GM12878 (cell line): ENCODE results near the gene CNOT2. TPM values are rescaled to one million over a fixed set of nuclear protein-coding genes. Genes with fewer than 3 reads are reported as not detected.

Source experiments
- ATAC-seq: fragments of 200-7000 bp; cut with Tn5 transposase; 3 replicates; pipeline ENCODE4 v1.9.1; 2020; ENCODE audit warnings: mild to moderate bottlenecking, moderate library complexity
- BruUV-seq: library from RNA; stranded (reverse); fragments of 400-500 nt; replicated peaks from 2 replicates; lab custom pipeline; 2021; lab: Mats Ljungman, UMichigan
- CTCF ChIA-PET: fragments of 300-600 bp; sonication (Branson Sonifier 250); formaldehyde crosslinking; extraction: SDS; loops from one replicate; lab custom pipeline; 2021; ENCODE audit warnings: inconsistent platforms; lab: Yijun Ruan, JAX
- POLR2A ChIA-PET: fragments of 350-600 bp; formaldehyde crosslinking; extraction: SDS; loops from one replicate; lab custom pipeline; 2021; ENCODE audit warnings: inconsistent platforms; lab: Charles Lee
- RAD21 ChIA-PET: fragments of 300-600 bp; sonication (Branson Sonifier 250); formaldehyde crosslinking; loops from one replicate; lab custom pipeline; 2023; ENCODE audit warnings: antibody characterized with exemption; ENCODE audit not compliant: unreplicated experiment; lab: Charles Lee
- SMC1A ChIA-PET: fragments of 300-600 bp; sonication (Branson Sonifier 250); formaldehyde crosslinking; loops from one replicate; lab custom pipeline; 2023; ENCODE audit not compliant: unreplicated experiment, uncharacterized antibody; lab: Charles Lee
- DNase-seq: peaks from one replicate; pipeline ENCODE4 v3.0.0-alpha.2; 2011; ENCODE audit warnings: low read depth, low spot score
- FAIRE-seq: peaks from 3 replicates; lab custom pipeline; 2011; peaks lifted over from hg19 to GRCh38; lab: Jason Lieb, UNC
- H2AFZ ChIP-seq: 2 replicates; pipeline ENCODE4 v1.6.0; 2011; ENCODE audit warnings: low read depth, low read length, control low read depth; ENCODE audit not compliant: control insufficient read depth
- H3K27ac ChIP-seq: 2 replicates; pipeline ENCODE4 v1.5.1; 2011; ENCODE audit warnings: control low read depth; ENCODE audit not compliant: control insufficient read depth, insufficient read depth
- H3K27me3 ChIP-seq, 2 experiments: replicated peaks in 1 of 2; 2 replicates each; pipeline versions ENCODE4 v1.6.0 to v1.6.1; 2011; ENCODE audit warnings: low read length in 1 of 2; ENCODE audit not compliant: control insufficient read depth in 2 of 2, insufficient read depth in 2 of 2
- H3K36me3 ChIP-seq, 2 experiments: 2 replicates each; pipeline ENCODE4 v1.5.1; 2011; ENCODE audit warnings: low read length in 1 of 2; ENCODE audit not compliant: control insufficient read depth in 2 of 2, insufficient read depth in 2 of 2
- H3K4me1 ChIP-seq: 2 replicates; pipeline ENCODE4 v1.6.1; 2011; ENCODE audit warnings: mild to moderate bottlenecking, low read length, moderate library complexity, mixed read lengths; ENCODE audit not compliant: control insufficient read depth, insufficient read depth
- H3K4me2 ChIP-seq: 2 replicates; pipeline ENCODE4 v1.6.0; 2011; ENCODE audit warnings: control low read depth; ENCODE audit not compliant: control insufficient read depth, insufficient read depth
- H3K4me3 ChIP-seq: fragments of 200-600 bp; sonication (generic); 2 replicates; pipeline ENCODE4 v1.5.1; 2016
- H3K79me2 ChIP-seq: 2 replicates; pipeline ENCODE4 v1.6.0; 2011; ENCODE audit warnings: low read length; ENCODE audit not compliant: control insufficient read depth, insufficient read depth
- H3K9ac ChIP-seq: 2 replicates; pipeline ENCODE4 v1.8.0; 2011; ENCODE audit warnings: low read length, control low read depth, mixed read lengths; ENCODE audit not compliant: control insufficient read depth, insufficient read depth
- H3K9me3 ChIP-seq: replicated peaks from 3 replicates; pipeline ENCODE4 v1.5.1; 2011; ENCODE audit warnings: mild to moderate bottlenecking, low read length; ENCODE audit not compliant: control insufficient read depth, insufficient read depth
- H4K20me1 ChIP-seq: 2 replicates; pipeline ENCODE4 v1.6.0; 2011; ENCODE audit not compliant: control insufficient read depth, insufficient read depth
- BCL11A ChIP-seq: IDR thresholded peaks from 2 replicates; pipeline ENCODE4 v1.6.1; 2011; ENCODE audit warnings: low read depth, low read length
- BHLHE40 ChIP-seq, 2 experiments: fragments of 450-650 bp in 1 of 2; IDR thresholded peaks; 2 replicates each; pipeline ENCODE4 v1.6.1; 2011 to 2017; ENCODE audit warnings: low read depth in 2 of 2, borderline replicate concordance in 1 of 2, improper control_type of control experiment in 1 of 2, low read length in 1 of 2, mild to moderate bottlenecking in 1 of 2
- EED ChIP-seq: sonication (generic); IDR thresholded peaks from 2 replicates; pipeline ENCODE4 v1.6.1; 2016; ENCODE audit warnings: antibody characterized with exemption, low read depth
- JUND ChIP-seq: IDR thresholded peaks from 2 replicates; pipeline ENCODE4 v1.6.1; 2012; ENCODE audit warnings: low read depth, mild to moderate bottlenecking, low read length, improper control_type of control experiment, moderate library complexity
- RAD21 ChIP-seq: IDR thresholded peaks from 2 replicates; pipeline ENCODE4 v1.6.1; 2011; ENCODE audit warnings: mild to moderate bottlenecking, low read depth, low read length, moderate library complexity; ENCODE audit not compliant: insufficient read depth
- RBBP5 ChIP-seq: fragments of 200-600 bp; sonication (generic); conservative IDR thresholded peaks from 2 replicates; pipeline ENCODE4 v1.6.1; 2016
- in situ Hi-C: fragments of 300-500 bp; cut with MboI; formaldehyde crosslinking; loops from 9 replicates; pipeline ENCODE4 v1.14.3; 2018; ENCODE audit warnings: mixed read lengths
- intact Hi-C: fragments of 100-400 bp; cut with micrococcal nuclease; formaldehyde crosslinking; loops from one replicate; pipeline ENCODE4 v1.14.2; 2022; ENCODE audit not compliant: unreplicated experiment
- polyA plus RNA-seq, 11 experiments: library from polyadenylated mRNA; depleted of rRNA in 4 of 11; unstranded in 6 of 11; stranded (reverse) in 5 of 11; fragments of >200 nt; fragmentation: Nextera tagmentation in 4 of 11; fragmentation: Illumina TruSeq in 1 of 11; extraction: Ambion mirVana in 4 of 11; extraction: Trizol in 1 of 11; gene quantifications; 1 replicate in 1 of 11; 2 replicates in 10 of 11; pipeline versions ENCODE4 v1.2.1 to v1.2.3, GENCODE V29; 2011 to 2016; ENCODE audit warnings: inconsistent platforms in 2 of 11, missing spikeins in 2 of 11, low read depth in 1 of 11
- total RNA-seq, 4 experiments: library from RNA; depleted of rRNA in 3 of 4; stranded (reverse); fragments of >200 nt in 3 of 4; fragmentation: Illumina TruSeq in 1 of 4; extraction: Trizol in 1 of 4; gene quantifications; 2 replicates each; pipeline versions ENCODE4 v1.2.1 to v1.2.3, GENCODE V29; 2013 to 2021
- TF ChIP-seq, protein P1 (sequence below): fragments of 450-650 bp; IDR thresholded peaks from 2 replicates; pipeline ENCODE4 v1.6.1; 2017; ENCODE audit warnings: mild to moderate bottlenecking
- TF ChIP-seq, protein P2 (sequence below): IDR thresholded peaks from 2 replicates; pipeline ENCODE4 v1.6.1; 2011; ENCODE audit warnings: low read depth, mild to moderate bottlenecking, low read length, moderate library complexity, borderline replicate concordance; ENCODE audit errors: extremely low read depth
- TF ChIP-seq, protein P3 (sequence below): fragments of 450-650 bp; IDR thresholded peaks from 2 replicates; pipeline ENCODE4 v1.6.1; 2017; ENCODE audit warnings: mild to moderate bottlenecking, moderate library complexity

Gene CNOT2
- total and polyA plus RNA-seq, 10 of the 15 experiments (the other 5 are each of a cell fraction or from before 2014, with no cell fraction given) = 37.9 to 127 (median 82.4) TPM

DNA sequence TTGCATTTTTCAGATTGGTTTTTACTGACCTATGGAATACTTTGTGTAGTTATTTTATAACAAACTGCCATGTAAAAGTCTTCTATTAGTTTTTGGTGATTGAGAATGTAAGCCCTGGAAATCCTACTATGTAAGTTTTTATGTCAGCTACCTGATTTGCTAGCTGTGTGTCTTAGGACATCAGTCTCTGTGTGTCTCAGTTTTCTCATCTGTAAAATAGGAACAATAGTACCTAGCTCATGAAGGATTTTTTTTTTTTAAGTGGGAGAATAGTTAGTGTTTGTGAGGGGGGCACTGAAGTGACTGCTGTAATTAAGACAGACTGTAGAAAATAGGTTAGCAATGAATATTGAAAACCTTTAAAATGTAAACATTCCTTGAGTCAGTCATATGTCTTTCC lies 70.9 kb downstream of the CNOT2 start:
- intact Hi-C loops = no loop called here
- Histone ChIP-seq H3K4me3 (no peak overlapping the region), H3K9me3 (no peaks in the 10 kb centered on the region)
- FAIRE-seq = no peak
- POLR2A ChIA-PET = interaction anchor here (0.5 kb wide), 1 partner anchor 8 kb away, joined by 4 read pairs; no protein-coding TSS in a partner anchor
- no peak for TF ChIP-seq BCL11A
- TF ChIP-seq, protein P1, sequence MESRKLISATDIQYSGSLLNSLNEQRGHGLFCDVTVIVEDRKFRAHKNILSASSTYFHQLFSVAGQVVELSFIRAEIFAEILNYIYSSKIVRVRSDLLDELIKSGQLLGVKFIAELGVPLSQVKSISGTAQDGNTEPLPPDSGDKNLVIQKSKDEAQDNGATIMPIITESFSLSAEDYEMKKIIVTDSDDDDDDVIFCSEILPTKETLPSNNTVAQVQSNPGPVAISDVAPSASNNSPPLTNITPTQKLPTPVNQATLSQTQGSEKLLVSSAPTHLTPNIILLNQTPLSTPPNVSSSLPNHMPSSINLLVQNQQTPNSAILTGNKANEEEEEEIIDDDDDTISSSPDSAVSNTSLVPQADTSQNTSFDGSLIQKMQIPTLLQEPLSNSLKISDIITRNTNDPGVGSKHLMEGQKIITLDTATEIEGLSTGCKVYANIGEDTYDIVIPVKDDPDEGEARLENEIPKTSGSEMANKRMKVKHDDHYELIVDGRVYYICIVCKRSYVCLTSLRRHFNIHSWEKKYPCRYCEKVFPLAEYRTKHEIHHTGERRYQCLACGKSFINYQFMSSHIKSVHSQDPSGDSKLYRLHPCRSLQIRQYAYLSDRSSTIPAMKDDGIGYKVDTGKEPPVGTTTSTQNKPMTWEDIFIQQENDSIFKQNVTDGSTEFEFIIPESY = no peak
- TF ChIP-seq RBBP5 = no peak
- TF ChIP-seq, protein P2, sequence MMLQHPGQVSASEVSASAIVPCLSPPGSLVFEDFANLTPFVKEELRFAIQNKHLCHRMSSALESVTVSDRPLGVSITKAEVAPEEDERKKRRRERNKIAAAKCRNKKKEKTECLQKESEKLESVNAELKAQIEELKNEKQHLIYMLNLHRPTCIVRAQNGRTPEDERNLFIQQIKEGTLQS = no peak
- TF ChIP-seq EED = no peak
- TF ChIP-seq, protein P3, sequence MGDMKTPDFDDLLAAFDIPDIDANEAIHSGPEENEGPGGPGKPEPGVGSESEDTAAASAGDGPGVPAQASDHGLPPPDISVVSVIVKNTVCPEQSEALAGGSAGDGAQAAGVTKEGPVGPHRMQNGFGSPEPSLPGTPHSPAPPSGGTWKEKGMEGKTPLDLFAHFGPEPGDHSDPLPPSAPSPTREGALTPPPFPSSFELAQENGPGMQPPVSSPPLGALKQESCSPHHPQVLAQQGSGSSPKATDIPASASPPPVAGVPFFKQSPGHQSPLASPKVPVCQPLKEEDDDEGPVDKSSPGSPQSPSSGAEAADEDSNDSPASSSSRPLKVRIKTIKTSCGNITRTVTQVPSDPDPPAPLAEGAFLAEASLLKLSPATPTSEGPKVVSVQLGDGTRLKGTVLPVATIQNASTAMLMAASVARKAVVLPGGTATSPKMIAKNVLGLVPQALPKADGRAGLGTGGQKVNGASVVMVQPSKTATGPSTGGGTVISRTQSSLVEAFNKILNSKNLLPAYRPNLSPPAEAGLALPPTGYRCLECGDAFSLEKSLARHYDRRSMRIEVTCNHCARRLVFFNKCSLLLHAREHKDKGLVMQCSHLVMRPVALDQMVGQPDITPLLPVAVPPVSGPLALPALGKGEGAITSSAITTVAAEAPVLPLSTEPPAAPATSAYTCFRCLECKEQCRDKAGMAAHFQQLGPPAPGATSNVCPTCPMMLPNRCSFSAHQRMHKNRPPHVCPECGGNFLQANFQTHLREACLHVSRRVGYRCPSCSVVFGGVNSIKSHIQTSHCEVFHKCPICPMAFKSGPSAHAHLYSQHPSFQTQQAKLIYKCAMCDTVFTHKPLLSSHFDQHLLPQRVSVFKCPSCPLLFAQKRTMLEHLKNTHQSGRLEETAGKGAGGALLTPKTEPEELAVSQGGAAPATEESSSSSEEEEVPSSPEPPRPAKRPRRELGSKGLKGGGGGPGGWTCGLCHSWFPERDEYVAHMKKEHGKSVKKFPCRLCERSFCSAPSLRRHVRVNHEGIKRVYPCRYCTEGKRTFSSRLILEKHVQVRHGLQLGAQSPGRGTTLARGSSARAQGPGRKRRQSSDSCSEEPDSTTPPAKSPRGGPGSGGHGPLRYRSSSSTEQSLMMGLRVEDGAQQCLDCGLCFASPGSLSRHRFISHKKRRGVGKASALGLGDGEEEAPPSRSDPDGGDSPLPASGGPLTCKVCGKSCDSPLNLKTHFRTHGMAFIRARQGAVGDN = no peak
- TF ChIP-seq RAD21 = no peak
- TF ChIP-seq BHLHE40 (IDR thresholded peaks at IDR 0.05; ENCODE audit: borderline replicate concordance in 1 of 2, low read depth in 2 of 2, low read length in 1 of 2) = no peak
- no peak for TF ChIP-seq JUND
- TF ChIP-seq, all 136 proteins: peak for 0
- ChIA-PET SMC1A (interaction anchor here (1.1 to 1.7 kb wide), 2 partner anchors 39 to 55 kb away, joined by 3 to 4 read pairs; no protein-coding TSS in a partner anchor), RAD21 (no interaction called here), CTCF (no interaction called here)
- in situ Hi-C loops = no loop called here
- Histone ChIP-seq H2AFZ (no peak overlapping the region), H3K79me2 (peaks cover 7% of the 10 kb centered on the region; the same call in 1 of the 2 replicates), H3K4me1 (peaks cover 11% of the 10 kb centered on the region), H3K4me2 (no peak overlapping the region), H3K27me3 (no peaks in the 10 kb centered on the region), H3K9ac (no peak overlapping the region), H3K27ac (no peak overlapping the region), H4K20me1 (no peaks in the 10 kb centered on the region), H3K36me3 (peaks cover 0 to 3% of the 10 kb centered on the region in 2 experiments; a peak in 1 of 4 replicates)
- no peak for ATAC-seq
- BruUV-seq = no TSS peak
- DNase-seq = no peak
